Measurements from ENCODE around the gene MRFAP1L1. TPM values are rescaled to one million over a fixed set of nuclear protein-coding genes. Genes with fewer than 3 reads are reported as not detected.
A peak's percentile ranks its signal among the peaks of the same experiment; 100 is the strongest.

MRFAP1L1 gene
- total and polyA plus RNA-seq, 9 of the 15 experiments (the other 6 are each of a cell fraction or from before 2014, with no cell fraction given): 37.6 to 111 (median 83.8) TPM

GRCh38 chr4:6730603-6731317 is 21.1 kb upstream of the MRFAP1L1 start (continued):
- no peak for TF ChIP-seq NR4A1 (CRISPR knock-in tag; IDR thresholded peaks at IDR 0.05)
- TF ChIP-seq NR4A1 (tag; IDR thresholded peaks at IDR 0.05): peak; percentile 64; the same call in 1 of the 2 replicates
- no peak for TF ChIP-seq ZC3H4 (CRISPR knock-in tag; IDR thresholded peaks at IDR 0.05; ENCODE audit: borderline replicate concordance)
- no peak for TF ChIP-seq HNRNPH1 (optimal IDR thresholded peaks at IDR 0.05; ENCODE audit: low read depth, low read length)
- TF ChIP-seq KDM4B (IDR thresholded peaks at IDR 0.05; ENCODE audit: borderline replicate concordance in 2 of 2, low read depth in 1 of 2): no peak
- TF ChIP-seq ZNF395 (CRISPR knock-in tag; IDR thresholded peaks at IDR 0.05): peak; percentile 96
- no peak for TF ChIP-seq GTF3C2 (IDR thresholded peaks at IDR 0.05; ENCODE audit: borderline replicate concordance, extremely low read depth, insufficient read length)
- TF ChIP-seq POLR2AphosphoS5 (IDR thresholded peaks at IDR 0.05; ENCODE audit: control insufficient read depth, insufficient read depth, low read depth, low read length): peak; percentile 97
- TF ChIP-seq ETV6 (IDR thresholded peaks at IDR 0.05; ENCODE audit: borderline replicate concordance in 1 of 2, low read depth in 2 of 2, low read length in 1 of 2): no peak
- no peak for TF ChIP-seq ETV6 (CRISPR knock-in tag; IDR thresholded peaks at IDR 0.05; ENCODE audit: borderline replicate concordance)
- TF ChIP-seq, protein P1, sequence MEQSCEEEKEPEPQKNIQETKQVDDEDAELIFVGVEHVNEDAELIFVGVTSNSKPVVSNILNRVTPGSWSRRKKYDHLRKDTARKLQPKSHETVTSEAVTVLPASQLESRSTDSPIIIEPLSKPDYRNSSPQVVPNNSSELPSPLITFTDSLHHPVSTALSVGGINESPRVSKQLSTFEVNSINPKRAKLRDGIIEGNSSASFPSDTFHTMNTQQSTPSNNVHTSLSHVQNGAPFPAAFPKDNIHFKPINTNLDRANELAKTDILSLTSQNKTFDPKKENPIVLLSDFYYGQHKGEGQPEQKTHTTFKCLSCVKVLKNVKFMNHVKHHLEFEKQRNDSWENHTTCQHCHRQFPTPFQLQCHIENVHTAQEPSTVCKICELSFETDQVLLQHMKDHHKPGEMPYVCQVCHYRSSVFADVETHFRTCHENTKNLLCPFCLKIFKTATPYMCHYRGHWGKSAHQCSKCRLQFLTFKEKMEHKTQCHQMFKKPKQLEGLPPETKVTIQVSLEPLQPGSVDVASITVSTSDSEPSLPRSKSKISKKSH (CRISPR knock-in tag; IDR thresholded peaks at IDR 0.05): no peak
- TF ChIP-seq CHCHD3 (CRISPR knock-in tag; IDR thresholded peaks at IDR 0.05): no peak
- TF ChIP-seq MYC (IDR thresholded peaks at IDR 0.05; ENCODE audit: low read depth, low read length): peak; percentile 72
- TF ChIP-seq MYC (CRISPR knock-in tag; IDR thresholded peaks at IDR 0.05; ENCODE audit: borderline replicate concordance, low read depth): no peak
- no peak for TF ChIP-seq NCOA2 (IDR thresholded peaks at IDR 0.05; ENCODE audit: partially characterized antibody in 2 of 2)
- TF ChIP-seq KAT7 (CRISPR knock-in tag; IDR thresholded peaks at IDR 0.05; ENCODE audit: borderline replicate concordance): 0 out of 2 replicates have a peak, but pooled peaks have one; percentile 48
- TF ChIP-seq SRSF3 (IDR thresholded peaks at IDR 0.05; ENCODE audit: insufficient read depth, low read length): no peak
- TF ChIP-seq PHB (CRISPR knock-in tag; IDR thresholded peaks at IDR 0.05): no peak
- TF ChIP-seq RBM15 (IDR thresholded peaks at IDR 0.05; ENCODE audit: insufficient read depth, low read length): no peak
- no peak for TF ChIP-seq ZNF143 (CRISPR knock-in tag; IDR thresholded peaks at IDR 0.05)
- peak; percentile 97 for TF ChIP-seq EP300 (IDR thresholded peaks at IDR 0.05; ENCODE audit: low read length)
- no peak for TF ChIP-seq TOE1 (IDR thresholded peaks at IDR 0.05; ENCODE audit: borderline replicate concordance)
- no peak for TF ChIP-seq TOE1 (CRISPR knock-in tag; IDR thresholded peaks at IDR 0.05; ENCODE audit: borderline replicate concordance, low read depth)
